Transverse colon (tissue), 4 donors: Measurements from ENCODE around the gene MRPL24. TPM values are rescaled to one million over a fixed set of nuclear protein-coding genes. Genes with fewer than 3 reads are reported as not detected.
A peak's percentile ranks its signal among the peaks of the same experiment; 100 is the strongest.
"Not testable (repeated sequence)": the region's sequence is repeated elsewhere in the genome, so short reads cannot be mapped to it uniquely, and the experiment has no call there.

Experiments
- DNase-seq: peaks from one replicate; pipeline ENCODE4 v3.0.0-alpha.2; 2019
- H3K27ac ChIP-seq, 4 donors: fragments of 200-600 bp; sonication (generic); 2 replicates each; pipeline ENCODE4 v1.5.1; 2016 to 2018; ENCODE audit warnings: inconsistent platforms in 4 of 4
- H3K27me3 ChIP-seq: fragments of 200-600 bp; sonication (generic); 2 replicates; pipeline ENCODE4 v1.5.1; 2017; ENCODE audit warnings: inconsistent platforms
- H3K36me3 ChIP-seq, 4 donors: fragments of 200-600 bp; sonication (generic); 2 replicates each; pipeline ENCODE4 v1.5.1; 2017 to 2019; ENCODE audit warnings: inconsistent platforms in 4 of 4
- H3K4me1 ChIP-seq, 4 donors: fragments of 200-600 bp; sonication (generic); 2 replicates each; pipeline ENCODE4 v1.5.1; 2017 to 2020; ENCODE audit warnings: inconsistent platforms in 4 of 4
- H3K4me3 ChIP-seq, 4 donors: fragments of 200-600 bp; sonication (generic); 1 replicate in 1 of 4; 2 replicates in 3 of 4; pipeline versions ENCODE4 v1.5.1 to v1.6.1; 2017 to 2019; ENCODE audit warnings: inconsistent platforms in 4 of 4
- H3K9me3 ChIP-seq, 2 donors: fragments of 200-600 bp; sonication (generic); 2 replicates each; pipeline ENCODE4 v1.5.1; 2017 to 2019; ENCODE audit warnings: inconsistent platforms in 2 of 2
- EP300 ChIP-seq: sonication (generic); formaldehyde crosslinking; IDR thresholded peaks from one replicate; pipeline ENCODE4 v1.6.1; 2017; ENCODE audit warnings: antibody characterized with exemption, low read depth
- POLR2A ChIP-seq: fragments of 450-650 bp; IDR thresholded peaks from one replicate; pipeline ENCODE4 v1.6.1; 2016; ENCODE audit warnings: antibody characterized with exemption, mild to moderate bottlenecking, moderate library complexity
- POLR2AphosphoS5 ChIP-seq, 3 donors: sonication (generic); formaldehyde crosslinking; IDR thresholded peaks; one replicate each; pipeline ENCODE4 v1.6.1; 2016; ENCODE audit warnings: antibody characterized with exemption in 3 of 3
- WGBS, 2 donors: methylation state at CpG; one replicate each; pipeline ENCODE4 v1.1.5; 2018; ENCODE audit warnings: low coverage in 1 of 2; 5-methylcytosine and 5-hydroxymethylcytosine counted together
- in situ Hi-C, 4 donors: fragments of 200-750 bp; cut with MboI; loops; one replicate each; pipeline versions ENCODE4 v1.15.0 to v1.15.1; 2017; ENCODE audit warnings: low sequenced_read_pairs in 3 of 4, low pct_ligation_motif_present in 1 of 4, low pct_unique_long_range_greater_than_20kb in 1 of 4
- intact Hi-C: fragments of 100-400 bp; cut with DNase I; formaldehyde crosslinking; loops from one replicate; pipeline ENCODE4 v1.15.1; 2023; ENCODE audit warnings: low total_unique reads
- total RNA-seq, 4 donors: library from RNA; depleted of rRNA; stranded (reverse); fragments of >200 nt; gene quantifications; one replicate each; pipeline ENCODE4 v1.1.0, GENCODE V29; 2016
- TF ChIP-seq, protein P1 (sequence below), 5 experiments: fragments of 200-600 bp in 3 of 5; fragments of 450-650 bp in 2 of 5; sonication (generic) in 3 of 5; IDR thresholded peaks; 1 replicate in 2 of 5; 2 replicates in 3 of 5; pipeline ENCODE4 v1.5.1; 2016 to 2017; ENCODE audit warnings: antibody characterized with exemption in 5 of 5, inconsistent platforms in 3 of 5, mild to moderate bottlenecking in 2 of 5, moderate library complexity in 1 of 5

MRPL24 gene
- total RNA-seq, 4 donors from 2014 or later: 6.8 to 44.9 (median 37.1) TPM

DNA sequence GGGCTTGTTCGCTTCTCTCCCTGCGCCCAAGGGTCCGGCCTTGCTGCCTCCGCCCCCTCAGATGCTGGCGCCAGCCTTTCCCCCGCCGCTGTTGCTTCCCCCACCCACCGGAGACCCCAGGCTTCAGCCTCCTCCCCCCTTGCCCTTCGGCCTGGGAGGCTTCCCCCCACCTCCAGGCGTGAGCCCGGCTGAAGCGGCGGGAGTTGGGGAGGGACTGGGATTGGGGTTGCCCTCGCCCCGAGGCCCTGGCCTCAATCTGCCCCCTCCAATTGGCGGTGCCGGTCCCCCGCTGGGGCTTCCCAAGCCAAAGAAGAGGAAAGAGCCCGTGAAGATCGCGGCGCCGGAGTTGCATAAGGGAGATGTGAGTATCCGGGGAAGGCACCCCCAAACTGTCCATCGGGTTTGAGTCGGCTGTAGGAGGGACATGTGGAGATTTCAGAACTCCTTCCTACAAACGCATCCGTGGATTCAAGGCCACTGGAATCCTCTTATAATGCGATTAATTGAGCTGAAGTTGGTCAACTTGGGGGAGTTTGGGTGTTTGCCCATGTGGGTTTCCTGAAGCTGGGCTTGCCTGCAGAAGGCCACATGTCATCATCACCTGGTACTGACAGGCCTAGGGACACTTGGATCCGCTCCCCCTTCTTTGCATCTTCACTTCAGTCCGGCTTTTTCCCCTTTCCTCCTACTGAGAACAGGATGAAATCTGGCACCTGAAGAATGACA, 27.2 kb upstream of the MRPL24 start:
- 0% methylated on average over 18 of the region's 31 CpGs; no CpG with 5 or more reads in 1 of the 2 donors for WGBS, 2 donors
- no peak for TF ChIP-seq POLR2A
- TF ChIP-seq, protein P1, sequence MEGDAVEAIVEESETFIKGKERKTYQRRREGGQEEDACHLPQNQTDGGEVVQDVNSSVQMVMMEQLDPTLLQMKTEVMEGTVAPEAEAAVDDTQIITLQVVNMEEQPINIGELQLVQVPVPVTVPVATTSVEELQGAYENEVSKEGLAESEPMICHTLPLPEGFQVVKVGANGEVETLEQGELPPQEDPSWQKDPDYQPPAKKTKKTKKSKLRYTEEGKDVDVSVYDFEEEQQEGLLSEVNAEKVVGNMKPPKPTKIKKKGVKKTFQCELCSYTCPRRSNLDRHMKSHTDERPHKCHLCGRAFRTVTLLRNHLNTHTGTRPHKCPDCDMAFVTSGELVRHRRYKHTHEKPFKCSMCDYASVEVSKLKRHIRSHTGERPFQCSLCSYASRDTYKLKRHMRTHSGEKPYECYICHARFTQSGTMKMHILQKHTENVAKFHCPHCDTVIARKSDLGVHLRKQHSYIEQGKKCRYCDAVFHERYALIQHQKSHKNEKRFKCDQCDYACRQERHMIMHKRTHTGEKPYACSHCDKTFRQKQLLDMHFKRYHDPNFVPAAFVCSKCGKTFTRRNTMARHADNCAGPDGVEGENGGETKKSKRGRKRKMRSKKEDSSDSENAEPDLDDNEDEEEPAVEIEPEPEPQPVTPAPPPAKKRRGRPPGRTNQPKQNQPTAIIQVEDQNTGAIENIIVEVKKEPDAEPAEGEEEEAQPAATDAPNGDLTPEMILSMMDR (IDR thresholded peaks at IDR 0.05): no peak
- no peak for TF ChIP-seq EP300
- no peak for TF ChIP-seq POLR2AphosphoS5 (IDR thresholded peaks at IDR 0.05)
- Histone ChIP-seq H3K27me3 (no peaks in the 10 kb centered on the region), H3K36me3 (peaks cover 0 to 6% (median 1%) of the 10 kb centered on the region in 4 donors), H3K27ac (peak overlapping the region; percentile 89 to 98 (median 94)), H3K9me3 (no peaks in the 10 kb centered on the region), H3K4me1 (peaks cover 12 to 58% (median 39%) of the 10 kb centered on the region in 4 donors), H3K4me3 (peak overlapping the region; percentile 70 to 96 (median 94))
- peak; percentile 26 for DNase-seq
- intact Hi-C loops: no loop called here
- in situ Hi-C loops: no loop called here

DNA sequence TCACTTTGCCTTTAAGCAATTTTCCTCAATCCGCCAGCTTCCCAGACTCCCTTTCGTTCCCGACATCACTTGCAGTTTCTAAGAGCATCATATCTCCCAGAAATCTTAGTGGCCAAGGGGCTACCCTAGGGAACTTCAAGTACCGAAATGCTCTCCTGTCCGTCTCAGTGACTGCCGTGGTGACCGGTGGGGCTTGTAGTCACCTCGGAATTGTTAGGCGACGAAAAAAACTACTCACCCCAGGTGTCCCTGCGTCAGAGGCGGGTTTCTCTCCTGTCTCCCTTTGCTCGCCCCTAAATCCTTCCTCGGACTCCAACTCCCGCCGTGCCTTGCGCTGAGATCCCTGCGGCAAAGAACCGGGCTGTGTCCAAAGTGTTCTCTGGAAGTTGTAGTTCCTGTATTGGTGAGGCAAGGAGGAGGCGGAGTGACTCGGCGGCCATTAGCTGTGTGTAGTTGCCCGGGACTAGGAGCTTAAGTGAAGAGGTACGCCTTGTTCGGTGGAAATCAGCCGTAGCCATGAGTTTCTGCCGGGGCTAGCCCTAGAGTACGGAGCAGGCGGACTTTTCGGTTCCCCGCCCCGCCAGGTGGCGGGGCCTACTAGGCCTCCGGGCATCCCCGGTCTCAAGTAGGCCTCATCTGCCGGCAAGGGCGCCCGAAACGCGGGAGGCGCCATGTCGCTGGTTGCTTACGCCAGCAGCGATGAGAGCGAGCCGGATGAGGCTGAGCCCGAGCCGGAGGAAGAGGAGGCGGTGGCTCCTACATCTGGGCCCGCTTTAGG, 26.4 kb upstream of the MRPL24 start, which contains the start of gene PRCC:
PRCC (plus strand) TSS at position 435 of the 778 bp plus-strand sequence; CDS start at position 672, 237 bp downstream.
- in situ Hi-C loops (no loop called here), intact Hi-C loops (no loop called here)
- peaks cover 12 to 50% (median 36%) of the 10 kb centered on the region in 4 donors for H3K4me1 ChIP-seq

DNA sequence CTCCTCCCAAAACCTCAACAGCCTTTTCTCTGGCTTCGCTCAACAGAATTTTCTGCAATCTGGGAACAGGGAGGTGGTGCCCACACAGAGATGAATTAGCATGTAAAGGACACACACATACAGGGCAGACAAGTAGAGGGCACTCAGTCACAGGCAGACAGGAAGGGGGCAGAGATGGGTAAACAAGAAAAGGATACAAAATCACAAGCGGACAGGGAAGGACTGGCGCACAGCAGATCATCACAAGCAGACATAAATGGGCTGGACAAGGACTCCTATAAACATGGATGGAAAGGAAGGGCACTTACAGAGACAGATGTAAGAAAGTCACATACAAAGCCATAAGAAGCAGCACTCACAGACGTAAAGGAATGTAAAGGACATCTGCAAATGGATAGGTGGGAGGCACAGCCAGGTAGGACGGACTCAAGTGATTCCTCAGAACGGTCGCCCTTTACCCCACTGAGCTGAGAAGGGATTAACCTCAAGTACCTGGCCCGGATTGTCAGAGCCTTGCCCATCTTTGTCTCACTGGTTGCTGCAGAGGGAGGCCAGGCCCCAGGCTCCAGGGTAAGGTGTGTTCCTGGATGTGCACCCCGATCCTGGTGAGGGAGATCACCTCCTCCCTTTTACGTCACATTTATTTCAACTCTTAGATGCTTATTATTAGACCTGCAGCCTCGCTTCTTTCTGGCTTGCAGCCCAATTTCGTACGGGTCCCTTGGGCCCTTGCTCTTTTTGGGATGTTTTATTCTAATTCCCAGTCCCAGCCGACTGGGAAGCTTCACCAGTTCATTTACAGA, 25.6 kb upstream of the MRPL24 start:
- H3K27me3 ChIP-seq: no peaks in the 10 kb centered on the region
- H3K4me1 ChIP-seq: peaks cover 12 to 42% (median 36%) of the 10 kb centered on the region in 4 donors
- peak overlapping the region; percentile 89 to 98 (median 96) for H3K27ac ChIP-seq
- H3K9me3 ChIP-seq: no peaks in the 10 kb centered on the region
- TF ChIP-seq EP300 (no peak), POLR2A (peak; percentile 45)
- WGBS, 2 donors: 0 to 8% methylated on average over 4 to 14 of the region's 14 CpGs
- in situ Hi-C loops: no loop called here
- H3K36me3 ChIP-seq: peaks cover 0 to 2% (median 0%) of the 10 kb centered on the region in 4 donors
- H3K4me3 ChIP-seq: peak overlapping the region; percentile 42 to 96 (median 68)
- DNase-seq: no peak
- intact Hi-C loops: no loop called here

More for the DNA sequence above, 26.4 kb upstream of the MRPL24 start, which contains the start of gene PRCC:
- no peaks in the 10 kb centered on the region for H3K9me3 ChIP-seq
- no peak for TF ChIP-seq EP300
- TF ChIP-seq, protein P1 (IDR thresholded peaks at IDR 0.05): no peak
- TF ChIP-seq POLR2A: peak; percentile 4
- TF ChIP-seq POLR2AphosphoS5 (IDR thresholded peaks at IDR 0.05): peak; percentile 48 to 80 (median 67)
- H3K36me3 ChIP-seq: peaks cover 0 to 5% (median 1%) of the 10 kb centered on the region in 4 donors
- peak within 1 kb of the TSS; percentile 70 to 96 (median 94) for H3K4me3 ChIP-seq
- 0% methylated on average over 7 to 40 of the region's 50 CpGs for WGBS, 2 donors
- H3K27ac ChIP-seq: peak within 1 kb of the TSS; percentile 89 to 98 (median 96)
- DNase-seq: peak; percentile 98
- H3K27me3 ChIP-seq: no peaks in the 10 kb centered on the region

- Histone ChIP-seq H3K4me1 (peaks cover 10 to 35% (median 32%) of the 10 kb centered on the region in 4 donors), H3K27me3 (no peaks in the 10 kb centered on the region), H3K9me3 (no peaks in the 10 kb centered on the region), H3K27ac (peak overlapping the region in 3 of 4 donors; percentile 89 to 98 (median 96)), H3K36me3 (no peaks in the 10 kb centered on the region), H3K4me3 (peak overlapping the region in 1 of 4 donors; percentile 96)
- WGBS, 2 donors: 88 to 98% methylated on average over 5 of the region's 5 CpGs
- intact Hi-C loops (no loop called here), in situ Hi-C loops (no loop called here)
- no peak for DNase-seq
- TF ChIP-seq EP300 (no peak), POLR2AphosphoS5 (IDR thresholded peaks at IDR 0.05) (no peak)
- TF ChIP-seq, protein P1 (IDR thresholded peaks at IDR 0.05): no peak
These were observed 24.8 kb upstream of the MRPL24 start for GRCh38 chr1:156765666-156766065.

GRCh38 chr1:156765136-156765535, 24.2 kb upstream of the MRPL24 start:
- H3K4me1 ChIP-seq: peaks cover 7 to 30% (median 26%) of the 10 kb centered on the region in 4 donors
- H3K27me3 ChIP-seq, H3K36me3 ChIP-seq, intact Hi-C loops, H3K9me3 ChIP-seq, in situ Hi-C loops, H3K4me3 ChIP-seq, H3K27ac ChIP-seq, DNase-seq: not testable (repeated sequence)
- 90 to 95% methylated on average over 7 to 15 of the region's 15 CpGs for WGBS, 2 donors
